Measurements from ENCODE around the gene PTCRA.
"Not testable (repeated sequence)": the region's sequence is repeated elsewhere in the genome, so short reads cannot be mapped to it uniquely, and the experiment has no call there.

PTCRA gene

GRCh38 chr6:42940493-42941045 lies 24.7 kb downstream of the PTCRA start:
- no peak for DNase-seq (ENCODE audit: low read depth in 2 of 2)

DNA sequence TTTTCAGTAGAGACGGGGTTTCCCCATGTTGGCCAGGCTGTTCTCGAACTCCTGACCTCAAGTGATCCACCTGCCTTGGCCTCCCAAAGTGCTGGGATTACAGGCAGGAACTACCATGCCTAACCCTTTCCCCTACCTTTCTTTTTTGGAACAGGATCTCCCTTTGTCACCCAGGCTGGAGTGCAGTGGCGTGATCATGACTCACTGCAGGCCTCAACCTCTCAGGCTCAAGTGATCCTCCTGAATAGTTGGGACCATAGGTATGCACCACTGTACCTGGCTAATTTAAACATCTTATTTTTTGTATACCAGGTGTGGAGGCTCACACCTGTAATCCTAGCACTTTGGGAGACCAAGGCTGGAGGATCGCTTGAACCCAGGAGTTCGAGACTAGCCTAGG lies 25.5 kb downstream of the PTCRA start:
- not testable (repeated sequence) for DNase-seq (ENCODE audit: low read depth in 2 of 2)

GRCh38 chr6:42942444-42942843 lies 26.6 kb downstream of the PTCRA start:
- DNase-seq (ENCODE audit: low read depth in 2 of 2), result no peak

GRCh38 chr6:42947950-42948349 lies 32.1 kb downstream of the PTCRA start:
- DNase-seq (ENCODE audit: low read depth in 2 of 2), result no peak

DNA sequence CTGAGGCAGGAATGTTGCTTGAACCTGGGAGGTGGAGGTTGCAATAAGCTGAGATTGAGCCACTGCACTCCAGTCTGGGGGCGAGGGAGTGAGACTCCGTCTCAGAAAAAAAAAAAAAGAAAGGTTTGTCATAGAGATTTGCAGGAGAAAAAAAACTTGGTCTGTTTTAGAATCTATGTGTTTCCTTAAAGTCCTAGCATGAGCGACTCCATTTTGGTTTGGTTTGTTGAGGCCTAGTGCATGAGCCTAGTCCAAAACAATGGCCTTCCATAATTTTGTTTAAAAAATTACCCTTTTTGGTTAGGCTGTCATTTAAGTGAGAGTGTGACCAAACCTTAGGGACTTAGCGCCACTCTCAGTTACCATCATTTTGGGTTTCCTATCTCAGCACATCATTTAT lies 36.5 kb downstream of the PTCRA start:
- no peak for DNase-seq (ENCODE audit: low read depth in 2 of 2)

DNA sequence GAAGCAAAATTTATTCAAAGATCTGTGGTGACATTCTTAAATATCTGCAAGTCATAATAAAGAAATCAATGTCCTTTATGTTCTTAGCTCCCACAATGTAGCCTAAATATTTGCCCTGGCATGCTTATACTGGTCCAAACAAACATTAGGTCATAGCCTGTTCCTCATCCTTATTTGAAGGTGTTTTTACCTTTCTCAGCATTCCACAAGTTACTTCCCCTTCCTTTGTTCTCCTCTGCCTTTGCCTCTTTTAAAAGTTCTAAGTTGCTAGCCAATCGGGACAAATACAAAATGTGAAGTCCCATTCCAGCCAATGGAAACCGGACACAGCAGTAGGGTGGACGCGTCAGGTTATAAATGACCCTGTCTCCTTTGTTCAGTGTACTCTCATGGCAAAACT lies 38.6 kb downstream of the PTCRA start:
- not testable (repeated sequence) for DNase-seq (ENCODE audit: low read depth in 2 of 2)

DNA sequence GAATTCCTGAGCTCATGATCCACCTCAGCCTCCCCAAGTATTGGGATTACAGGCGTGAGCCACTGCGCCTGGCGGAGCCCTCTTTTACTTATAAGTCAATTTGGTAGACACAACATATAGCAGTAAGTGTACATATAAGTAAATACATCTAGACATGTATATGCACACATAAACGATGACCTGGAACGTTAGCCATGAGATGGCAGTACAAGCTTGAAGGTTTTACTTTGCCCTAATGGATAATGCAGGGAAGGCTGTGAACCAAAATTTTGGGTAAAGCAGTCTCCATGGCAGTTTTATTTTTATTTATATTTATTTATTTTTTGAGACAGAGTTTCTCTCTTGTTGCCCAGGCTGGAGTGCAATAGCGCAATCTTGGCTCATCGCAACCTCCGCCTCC lies 42.3 kb downstream of the PTCRA start:
- DNase-seq (ENCODE audit: low read depth in 2 of 2), result no peak

DNA sequence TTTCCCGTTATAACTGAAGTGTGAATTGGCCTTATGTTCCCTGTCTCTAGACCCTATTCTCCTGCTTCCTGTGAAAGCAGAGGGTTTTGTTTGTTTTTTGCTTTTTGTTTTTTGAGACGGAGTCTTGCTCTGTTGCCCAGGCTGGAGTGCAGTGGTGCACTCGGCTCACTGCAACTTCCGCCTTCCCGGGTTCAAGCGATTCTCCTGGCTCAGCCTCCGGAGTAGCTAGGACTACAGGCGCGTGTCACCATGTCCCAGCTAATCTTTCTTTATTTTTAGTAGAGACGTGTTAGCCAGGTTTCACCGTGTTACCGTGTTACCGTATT lies 44.0 kb downstream of the PTCRA start:
- DNase-seq (ENCODE audit: low read depth in 2 of 2), result no peak

GRCh38 chr6:42960243-42961019 lies 44.6 kb downstream of the PTCRA start, which contains the start of gene GNMT:
Gene GNMT (plus strand): TSS chr6:42960754. CDS start chr6:42960768, 14 bp downstream.
- DNase-seq (ENCODE audit: low read depth in 2 of 2), result peak in 1 of 2 donors; percentile 17

DNA sequence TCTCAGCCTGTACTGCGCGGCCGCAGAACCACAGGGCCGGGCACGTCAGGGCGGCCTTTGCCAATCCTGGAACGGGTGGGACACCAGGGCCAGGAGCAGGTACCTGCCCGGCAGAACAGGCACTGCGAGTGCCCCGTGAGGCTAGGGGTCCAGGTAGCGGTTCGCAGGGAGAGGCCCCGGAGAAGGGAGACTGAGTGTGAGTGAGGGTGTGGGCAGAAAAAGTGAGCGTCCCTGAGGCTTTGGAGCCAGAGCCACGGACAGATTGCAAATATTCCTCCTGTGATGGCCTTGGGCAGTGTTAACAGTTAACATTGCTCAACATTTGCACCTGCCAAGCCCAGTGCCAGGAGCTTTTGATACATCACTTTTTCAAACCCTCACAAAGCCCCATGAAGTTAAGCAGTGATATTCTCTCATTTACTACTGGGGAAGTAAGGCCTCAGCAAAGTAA lies 45.2 kb downstream of the PTCRA start:
- DNase-seq (ENCODE audit: low read depth in 2 of 2), result no peak

DNA sequence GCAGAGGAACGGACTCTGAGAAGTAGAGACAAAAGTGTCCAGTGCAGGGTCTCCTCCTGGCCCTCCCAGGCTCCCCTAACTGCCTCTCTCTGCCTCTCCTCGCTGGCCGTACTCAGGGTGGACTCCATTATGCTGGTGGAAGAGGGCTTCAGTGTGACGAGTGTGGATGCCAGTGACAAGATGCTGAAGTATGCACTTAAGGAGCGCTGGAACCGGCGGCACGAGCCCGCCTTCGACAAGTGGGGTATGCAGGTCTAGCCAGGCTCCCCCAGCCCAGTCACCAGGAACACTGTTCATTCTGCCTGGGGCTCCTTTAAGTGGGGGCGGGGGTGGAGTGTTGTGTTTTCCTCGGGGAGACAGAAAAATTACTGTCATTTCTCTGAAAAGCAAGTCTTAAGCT lies 46.2 kb downstream of the PTCRA start:
- no peak for DNase-seq (ENCODE audit: low read depth in 2 of 2)

- no peak for DNase-seq (ENCODE audit: low read depth in 2 of 2)
Measured at GRCh38 chr6:42962502-42963178, 46.8 kb downstream of the PTCRA start.

DNA sequence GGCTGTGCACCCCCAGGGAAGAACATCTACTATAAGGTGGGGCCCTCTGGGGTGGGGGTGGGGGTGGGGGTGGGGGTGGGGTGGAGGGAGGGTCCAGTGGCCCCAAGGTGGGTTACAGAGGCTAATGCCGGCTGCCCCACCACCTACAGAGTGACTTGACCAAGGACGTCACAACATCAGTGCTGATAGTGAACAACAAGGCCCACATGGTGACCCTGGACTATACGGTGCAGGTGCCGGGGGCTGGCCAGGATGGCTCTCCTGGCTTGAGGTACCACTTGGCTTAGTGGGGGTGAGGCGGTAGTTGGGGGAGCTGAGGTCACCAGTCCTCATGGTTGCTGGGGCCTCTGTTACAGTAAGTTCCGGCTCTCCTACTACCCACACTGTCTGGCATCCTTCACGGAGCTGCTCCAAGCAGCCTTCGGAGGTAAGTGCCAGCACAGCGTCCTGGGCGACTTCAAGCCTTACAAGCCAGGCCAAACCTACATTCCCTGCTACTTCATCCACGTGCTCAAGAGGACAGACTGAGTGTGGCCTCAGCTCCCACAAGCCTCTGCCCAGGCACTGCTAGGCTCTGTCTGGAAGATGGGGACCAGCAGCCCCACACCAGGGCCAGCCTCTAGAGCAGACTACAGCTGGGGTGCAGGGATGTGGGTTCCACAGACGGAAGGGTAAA lies 47.5 kb downstream of the PTCRA start:
- no peak for DNase-seq (ENCODE audit: low read depth in 2 of 2)

DNA sequence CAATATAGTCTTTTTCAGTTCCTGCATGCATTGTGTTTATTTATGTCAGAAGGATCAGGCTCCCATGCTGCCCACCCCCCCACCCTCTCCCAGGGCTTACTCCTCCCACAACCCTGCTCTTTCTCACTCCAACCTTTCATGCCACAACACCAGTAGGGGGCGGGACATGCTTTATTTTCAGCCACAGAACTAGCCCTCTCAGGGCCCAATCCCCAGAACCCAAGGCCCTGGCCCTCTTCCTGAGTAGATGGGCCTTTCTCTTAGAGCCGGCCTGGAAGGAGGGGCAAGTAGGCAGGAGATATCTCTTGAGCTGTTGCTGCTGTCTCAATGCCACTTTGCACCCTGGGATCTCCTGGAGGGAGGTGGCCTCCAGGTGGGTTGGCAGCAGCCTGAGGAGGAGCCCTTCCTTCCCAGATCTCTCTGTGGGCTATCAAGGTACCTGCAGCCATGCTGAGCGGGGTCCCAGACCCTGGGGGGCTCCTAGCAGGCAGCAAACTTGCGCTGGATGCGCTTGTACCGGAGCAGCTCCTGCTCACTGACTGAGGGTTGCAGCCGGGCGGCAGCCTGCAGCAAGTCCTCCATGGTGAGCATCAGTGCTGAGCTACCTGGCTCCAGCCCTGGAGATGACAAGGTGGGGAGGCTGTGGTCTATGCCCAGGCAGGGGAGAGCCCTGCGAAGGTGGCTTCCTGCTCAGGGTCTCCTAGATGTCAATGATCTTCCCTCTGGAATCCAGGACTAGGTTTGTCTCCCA lies 48.2 kb downstream of the PTCRA start:
- no peak for DNase-seq (ENCODE audit: low read depth in 2 of 2)

DNA sequence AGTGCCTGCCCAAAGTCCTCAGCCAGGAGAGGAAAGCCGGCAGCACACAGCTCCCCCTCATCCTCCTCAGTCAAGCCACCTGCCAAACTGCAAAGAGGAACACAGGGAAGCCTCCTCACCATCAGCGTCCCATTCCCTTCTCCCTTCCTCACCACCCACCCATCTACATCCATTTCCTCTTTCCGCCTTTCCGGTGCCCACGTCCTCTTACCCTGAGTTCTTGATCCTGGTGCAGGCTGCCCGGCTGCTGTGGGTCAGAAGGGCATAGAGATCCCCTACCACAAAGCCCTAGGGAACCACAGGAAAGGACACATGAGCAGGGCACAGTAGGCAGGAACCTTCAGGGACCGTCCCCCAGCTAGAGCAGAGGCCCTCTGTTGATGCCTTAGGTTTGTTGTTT lies 50.7 kb downstream of the PTCRA start:
- no peak for DNase-seq (ENCODE audit: low read depth in 2 of 2)

DNA sequence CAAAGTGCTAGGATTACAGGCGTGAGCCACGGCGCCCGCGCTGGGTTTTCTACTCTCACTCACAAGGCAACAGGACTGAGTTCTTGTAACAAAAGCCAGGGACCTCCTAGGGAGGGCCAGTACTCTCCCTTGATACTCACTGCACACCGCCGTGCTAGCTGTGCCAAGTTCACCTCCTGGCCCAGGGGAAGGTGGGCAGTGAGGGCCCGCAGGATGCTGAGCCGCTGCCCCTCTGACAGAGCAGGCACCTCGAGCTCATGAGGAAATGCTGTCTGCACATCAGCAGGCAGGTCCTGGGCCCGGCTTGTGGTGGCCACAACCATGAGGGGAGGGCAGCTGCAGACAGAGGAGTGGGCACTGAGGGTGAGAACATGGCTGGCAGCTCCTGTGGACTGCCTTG lies 51.4 kb downstream of the PTCRA start:
- no peak for DNase-seq (ENCODE audit: low read depth in 2 of 2)

GRCh38 chr6:42968126-42968701 lies 52.4 kb downstream of the PTCRA start:
- no peak for DNase-seq (ENCODE audit: low read depth in 2 of 2)

DNA sequence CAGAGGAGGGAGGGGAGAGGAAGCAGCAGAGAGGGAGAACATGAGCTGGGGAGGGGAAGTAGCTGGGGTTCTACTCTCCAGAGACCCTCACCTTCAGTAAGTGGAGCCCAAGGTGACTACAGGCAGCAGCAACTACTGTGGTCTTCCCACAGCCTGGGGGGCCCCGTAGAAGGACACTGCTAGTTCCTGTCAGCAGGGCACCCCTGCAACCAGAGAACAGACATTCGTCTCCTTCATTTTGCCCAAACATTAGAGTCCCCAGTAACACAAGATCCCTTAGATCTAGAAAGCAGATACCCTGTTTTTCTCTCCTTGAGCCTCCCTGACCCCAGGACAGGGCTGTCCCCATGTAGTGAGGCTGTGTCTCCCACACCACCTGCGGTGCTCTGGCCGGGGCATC lies 52.9 kb downstream of the PTCRA start:
- no peak for DNase-seq (ENCODE audit: low read depth in 2 of 2)

- no peak for DNase-seq (ENCODE audit: low read depth in 2 of 2)
Measured at GRCh38 chr6:42969431-42969830, 53.6 kb downstream of the PTCRA start.

DNA sequence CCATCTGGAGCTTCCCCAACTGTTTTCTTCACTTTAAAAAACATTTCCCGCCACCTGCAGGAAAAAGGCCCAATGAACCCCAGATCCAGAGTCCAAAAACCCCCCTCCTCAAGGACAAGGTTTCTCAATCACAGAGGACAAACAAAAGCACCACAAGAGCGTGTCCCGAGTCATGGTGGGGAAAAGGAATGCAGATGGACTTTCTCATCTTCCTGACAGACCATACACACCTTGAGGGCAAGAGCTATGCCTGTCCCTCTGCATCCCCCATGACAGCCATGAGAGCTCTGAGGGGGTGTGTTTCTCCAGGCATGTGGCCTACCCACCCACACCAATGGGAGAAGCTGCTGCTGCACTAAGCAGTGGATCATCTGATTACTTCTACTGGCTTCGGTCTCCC lies 54.1 kb downstream of the PTCRA start:
- no peak for DNase-seq (ENCODE audit: low read depth in 2 of 2)

DNA sequence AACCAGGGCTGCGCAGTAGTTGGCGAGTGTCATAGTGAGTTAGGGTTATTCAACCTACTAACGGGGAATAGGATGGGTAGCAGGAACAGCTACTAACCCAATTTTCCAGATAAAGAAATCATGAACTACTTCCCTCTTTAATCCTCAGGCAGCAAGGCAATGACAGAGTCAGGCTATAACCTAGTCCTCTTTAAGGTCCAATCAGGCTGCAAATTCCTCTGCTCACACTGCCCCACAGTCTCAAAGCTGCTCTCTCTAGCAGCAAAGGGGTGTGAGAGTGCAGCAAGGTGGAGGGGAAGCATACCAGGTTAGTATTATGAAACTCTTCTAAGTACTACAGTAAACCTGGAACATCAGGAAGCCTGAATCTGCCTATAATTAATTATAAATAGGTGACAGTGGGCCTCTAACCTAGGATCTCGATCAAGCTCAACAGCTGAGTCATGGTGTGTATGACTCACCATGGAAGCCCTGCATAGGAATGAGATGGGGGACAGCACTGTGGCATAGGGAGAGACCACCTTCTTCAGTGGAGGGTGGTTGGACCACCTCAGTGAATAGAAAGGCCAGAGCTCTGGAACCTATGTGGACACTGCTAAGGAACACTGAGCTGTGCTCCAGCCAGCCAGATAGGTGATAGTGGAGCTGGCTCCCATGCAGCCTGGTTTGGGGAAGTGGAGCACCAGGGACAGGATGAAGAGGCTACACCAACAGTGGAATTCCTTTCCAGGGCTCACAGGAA lies 55.2 kb downstream of the PTCRA start:
- no peak for DNase-seq (ENCODE audit: low read depth in 2 of 2)
